Measurements from ENCODE around the gene ASTN1.

GRCh38 chr1:176996456-176997090, 167.9 kb downstream of the ASTN1 start:
- no peak for TF ChIP-seq CTCF (tag by site-specific recombination; IDR thresholded peaks at IDR 0.05)
- TF ChIP-seq ZNF354C (tag by site-specific recombination; IDR thresholded peaks at IDR 0.05; ENCODE audit: borderline replicate concordance, low read depth), result no peak
- TF ChIP-seq ZNF16 (tag by site-specific recombination; IDR thresholded peaks at IDR 0.05; ENCODE audit: low read depth), result no peak
- no peak for TF ChIP-seq YY1 (tag by site-specific recombination; IDR thresholded peaks at IDR 0.05)
- no peak for TF ChIP-seq ZNF184 (tag by site-specific recombination; IDR thresholded peaks at IDR 0.05)
- no peak for TF ChIP-seq ELK4 (IDR thresholded peaks at IDR 0.05; ENCODE audit: borderline replicate concordance, low read depth, low read length)
- TF ChIP-seq ZFP37 (tag by site-specific recombination; IDR thresholded peaks at IDR 0.05), result no peak
- TF ChIP-seq MEIS1 (CRISPR knock-in tag; IDR thresholded peaks at IDR 0.05; ENCODE audit: borderline replicate concordance), result no peak
- TF ChIP-seq ZNF138 (tag by site-specific recombination; IDR thresholded peaks at IDR 0.05; ENCODE audit: borderline replicate concordance), result no peak
- TF ChIP-seq PRDM1 (tag by site-specific recombination; IDR thresholded peaks at IDR 0.05), result no peak
- no peak for TF ChIP-seq ZNF580 (tag by site-specific recombination; IDR thresholded peaks at IDR 0.05)
- no peak for TF ChIP-seq ZNF18 (tag by site-specific recombination; IDR thresholded peaks at IDR 0.05)
- peak; percentile 89; the same call in 1 of the 2 replicates for TF ChIP-seq TCF7L2 (IDR thresholded peaks at IDR 0.05; ENCODE audit: borderline replicate concordance, low read depth, low read length)
